H9 (cell line): ENCODE results near the gene GAS6. TPM values are rescaled to one million over a fixed set of nuclear protein-coding genes. Genes with fewer than 3 reads are reported as not detected.

Experiments
- DNase-seq: peaks from one replicate; pipeline ENCODE4 v3.0.0-alpha.2; 2017
- H2AFZ ChIP-seq: one replicate; pipeline ENCODE4 v1.6.1; 2013; ENCODE audit warnings: mild to moderate bottlenecking, low read length, control low read depth, moderate library complexity
- H2AK5ac ChIP-seq: 2 replicates; pipeline ENCODE4 v1.6.1; 2013; ENCODE audit warnings: low read length, control low read depth, mixed read lengths; ENCODE audit not compliant: insufficient read length
- H2BK120ac ChIP-seq: one replicate; pipeline ENCODE4 v1.6.1; 2013; ENCODE audit warnings: low read depth, mild to moderate bottlenecking, low read length, control low read depth, inconsistent platforms; ENCODE audit not compliant: poor library complexity, severe bottlenecking
- H2BK12ac ChIP-seq: 2 replicates; pipeline ENCODE4 v1.6.1; 2013; ENCODE audit warnings: low read length, control low read depth, mixed read lengths, low read depth; ENCODE audit not compliant: insufficient read length
- H2BK15ac ChIP-seq: 2 replicates; pipeline ENCODE4 v1.6.1; 2013; ENCODE audit warnings: low read depth, low read length, control low read depth
- H2BK20ac ChIP-seq: one replicate; pipeline ENCODE4 v1.6.1; 2013; ENCODE audit warnings: low read depth, mild to moderate bottlenecking, low read length, control low read depth, inconsistent platforms; ENCODE audit not compliant: poor library complexity, severe bottlenecking
- H2BK5ac ChIP-seq: 2 replicates; pipeline ENCODE4 v1.6.1; 2013; ENCODE audit warnings: low read length, control low read depth, mixed read lengths; ENCODE audit not compliant: insufficient read length
- H3K14ac ChIP-seq: 2 replicates; pipeline ENCODE4 v1.6.1; 2013; ENCODE audit warnings: low read length, control low read depth; ENCODE audit not compliant: insufficient read depth
- H3K18ac ChIP-seq: 2 replicates; pipeline ENCODE4 v1.6.1; 2013; ENCODE audit warnings: low read depth, mild to moderate bottlenecking, mixed read lengths, low read length, control low read depth; ENCODE audit not compliant: insufficient read length
- H3K23ac ChIP-seq: 2 replicates; pipeline ENCODE4 v1.6.1; 2013; ENCODE audit warnings: low read length, control low read depth, mixed read lengths, low read depth; ENCODE audit not compliant: insufficient read length
- H3K23me2 ChIP-seq: 2 replicates; pipeline ENCODE4 v1.6.1; 2013; ENCODE audit warnings: low read depth, mild to moderate bottlenecking, mixed read lengths, low read length, control low read depth; ENCODE audit not compliant: insufficient read length, poor library complexity, severe bottlenecking
- H3K27ac ChIP-seq: 2 replicates; pipeline ENCODE4 v1.5.1; 2013; ENCODE audit warnings: low read length, control low read depth, mixed read lengths, low read depth; ENCODE audit not compliant: insufficient read length
- H3K27me3 ChIP-seq: 2 replicates; pipeline ENCODE4 v1.6.1; 2013; ENCODE audit warnings: low read length, control low read depth, inconsistent platforms; ENCODE audit not compliant: insufficient read depth
- H3K4ac ChIP-seq: 2 replicates; pipeline ENCODE4 v1.6.1; 2013; ENCODE audit warnings: low read depth, mild to moderate bottlenecking, control low read depth, inconsistent platforms, low read length, moderate library complexity
- H3K4me1 ChIP-seq: 2 replicates; pipeline ENCODE4 v1.6.1; 2013; ENCODE audit warnings: low read length, control low read depth, inconsistent platforms; ENCODE audit not compliant: insufficient read depth
- H3K4me2 ChIP-seq: 2 replicates; pipeline ENCODE4 v1.6.1; 2013; ENCODE audit warnings: low read length, control low read depth, mixed read lengths; ENCODE audit not compliant: insufficient read length, insufficient read depth
- H3K56ac ChIP-seq: 2 replicates; pipeline ENCODE4 v1.6.1; 2013; ENCODE audit warnings: low read depth, mild to moderate bottlenecking, mixed read lengths, low read length, control low read depth; ENCODE audit not compliant: insufficient read length
- H3K79me1 ChIP-seq: 2 replicates; pipeline ENCODE4 v1.6.1; 2013; ENCODE audit warnings: low read depth, mild to moderate bottlenecking, moderate library complexity, low read length, control low read depth, inconsistent platforms; ENCODE audit not compliant: insufficient read depth, poor library complexity, severe bottlenecking
- H3K79me2 ChIP-seq: 2 replicates; pipeline ENCODE4 v1.6.1; 2013; ENCODE audit warnings: low read length, control low read depth, inconsistent platforms; ENCODE audit not compliant: insufficient read depth
- H3K9ac ChIP-seq: 2 replicates; pipeline ENCODE4 v1.6.1; 2013; ENCODE audit warnings: low read length, control low read depth, mixed read lengths; ENCODE audit not compliant: insufficient read length; ENCODE audit errors: extremely low read depth
- H3K9me3 ChIP-seq: one replicate; pipeline ENCODE4 v1.6.1; 2013; ENCODE audit warnings: low read depth, low read length, inconsistent platforms; ENCODE audit not compliant: control insufficient read depth
- H3T11ph ChIP-seq: one replicate; pipeline ENCODE4 v1.6.1; 2013; ENCODE audit warnings: mild to moderate bottlenecking, low read length, control low read depth, inconsistent platforms
- H4K20me1 ChIP-seq: one replicate; pipeline ENCODE4 v1.6.1; 2013; ENCODE audit not compliant: control insufficient read depth, insufficient read length, insufficient read depth
- H4K5ac ChIP-seq: 2 replicates; pipeline ENCODE4 v1.6.1; 2013; ENCODE audit warnings: low read depth, mild to moderate bottlenecking, mixed read lengths, low read length, control low read depth; ENCODE audit not compliant: insufficient read length
- H4K8ac ChIP-seq: replicated peaks from 2 replicates; pipeline ENCODE4 v1.6.1; 2013; ENCODE audit warnings: low read length, control low read depth, mixed read lengths, low read depth; ENCODE audit not compliant: insufficient read length
- H4K91ac ChIP-seq: 2 replicates; pipeline ENCODE4 v1.6.1; 2013; ENCODE audit warnings: low read depth, mild to moderate bottlenecking, moderate library complexity, mixed read lengths, low read length, control low read depth; ENCODE audit not compliant: insufficient read length
- H3K27ac Mint-ChIP-seq, 3 experiments: 2 replicates in 2 of 3; 3 replicates in 1 of 3; pipeline ENCODE4 v1.8.0; 2020 to 2021; ENCODE audit warnings: mixed read lengths in 3 of 3, mild to moderate bottlenecking in 1 of 3, moderate library complexity in 1 of 3
- H3K27me3 Mint-ChIP-seq: 2 replicates; pipeline ENCODE4 v1.8.0; 2021; ENCODE audit warnings: low read depth, mild to moderate bottlenecking, moderate library complexity, mixed read lengths
- H3K36me3 Mint-ChIP-seq, 3 experiments: 2 replicates in 2 of 3; 3 replicates in 1 of 3; pipeline ENCODE4 v1.8.0; 2020 to 2021; ENCODE audit warnings: low read depth in 3 of 3, mixed read lengths in 3 of 3; ENCODE audit not compliant: insufficient read depth in 1 of 3
- H3K4me1 Mint-ChIP-seq, 2 experiments: 2 replicates each; pipeline ENCODE4 v1.8.0; 2020; ENCODE audit warnings: mixed read lengths in 2 of 2
- H3K4me3 Mint-ChIP-seq, 2 experiments: 2 replicates in 1 of 2; 3 replicates in 1 of 2; pipeline ENCODE4 v1.8.0; 2020 to 2021; ENCODE audit warnings: mild to moderate bottlenecking in 2 of 2, mixed read lengths in 2 of 2, moderate library complexity in 1 of 2
- H3K9me3 Mint-ChIP-seq, 2 experiments: 2 replicates in 1 of 2; 3 replicates in 1 of 2; pipeline ENCODE4 v1.8.0; 2020; ENCODE audit warnings: mild to moderate bottlenecking in 2 of 2, mixed read lengths in 2 of 2, moderate library complexity in 1 of 2
- whole genome bisulfite sequencing: extraction: QIAGEN DNeasy Blood & Tissue Kit; methylation state at CpG from one replicate; pipeline ENCODE4 v1.1.7; 2013; ENCODE audit warnings: missing lambda C conversion rate, low lambda C conversion rate, mixed read lengths; ENCODE audit not compliant: insufficient read length; ENCODE audit errors: extremely low coverage; 5-methylcytosine and 5-hydroxymethylcytosine counted together
- total RNA-seq: library from RNA; stranded (reverse); gene quantifications from 2 replicates; pipeline ENCODE4 v1.2.1, GENCODE V29; 2021
- TF ChIP-seq, protein P1 (sequence below): fragments of 200-600 bp; sonication (generic); conservative IDR thresholded peaks from 3 replicates; pipeline ENCODE4 v1.8.0; 2021; ENCODE audit warnings: antibody characterized with exemption, mild to moderate bottlenecking

The GAS6 gene
- total RNA-seq, 1 experiment from 2014 or later = 20.5 TPM

DNA sequence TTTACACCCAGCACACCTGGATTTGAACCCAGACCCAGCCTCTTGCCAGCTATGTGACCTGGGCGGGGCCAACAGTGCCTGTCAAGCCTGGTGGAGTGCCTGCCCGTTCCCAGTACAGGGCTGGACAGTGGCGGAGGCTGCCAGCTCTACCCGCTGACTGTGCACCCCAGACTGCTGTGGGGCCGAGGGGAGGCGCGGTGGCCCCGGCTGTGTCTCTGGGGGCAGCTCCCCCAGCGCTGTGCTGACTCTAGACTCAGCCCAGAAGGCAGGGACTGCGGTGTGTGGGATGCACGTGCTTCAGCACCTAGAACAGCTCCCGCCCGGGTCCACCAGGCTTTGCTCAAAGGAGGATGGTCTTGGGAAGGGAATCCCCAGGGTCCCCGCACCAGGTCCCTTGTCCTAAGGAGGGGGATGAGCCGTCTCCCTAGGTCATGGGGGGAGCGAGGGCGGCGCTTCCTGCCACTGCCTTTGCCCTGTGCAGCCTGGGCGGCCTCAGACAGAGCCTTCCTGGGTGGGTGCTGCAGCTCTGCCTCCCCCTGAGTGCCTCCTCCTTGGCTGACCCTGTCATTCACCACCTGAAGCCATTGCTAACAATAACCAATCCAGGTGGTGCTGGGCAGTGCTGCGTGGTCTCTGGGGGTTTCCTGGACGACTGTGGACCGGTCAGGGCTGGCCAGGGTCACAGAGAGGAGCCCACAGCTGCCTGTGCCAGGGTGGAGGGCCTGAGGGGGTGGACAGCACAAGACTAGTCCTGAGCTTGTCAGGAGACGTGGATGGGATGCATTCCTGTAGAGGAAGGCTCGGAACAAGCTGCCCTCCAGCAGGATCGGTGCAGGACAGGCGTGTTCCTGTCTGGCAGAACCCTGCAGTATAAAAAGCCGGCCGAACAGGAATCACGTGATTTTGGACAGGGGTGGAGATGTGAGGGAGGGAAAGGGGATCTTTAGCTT, 86.3 kb downstream of the GAS6 start:
- Histone ChIP-seq H4K20me1 (peaks cover 2% of the 10 kb centered on the region), H4K91ac (no peak overlapping the region), H3K18ac (no peak overlapping the region), H3K23me2 (no peaks in the 10 kb centered on the region), H3K27ac (no peak overlapping the region), H3T11ph (no peak overlapping the region), H3K4me2 (no peak overlapping the region), H3K4ac (no peak overlapping the region), H3K4me1 (no peaks in the 10 kb centered on the region), H3K9ac (no peak overlapping the region), H3K56ac (no peak overlapping the region), H3K14ac (no peak overlapping the region; the same call in 1 of the 2 replicates), H2BK5ac (no peak overlapping the region), H2BK15ac (no peak overlapping the region), H4K8ac (no peak overlapping the region), H2AK5ac (no peak overlapping the region), H3K79me1 (no peaks in the 10 kb centered on the region), H4K5ac (no peak overlapping the region), H2BK120ac (no peak overlapping the region), H2BK12ac (no peak overlapping the region), H2AFZ (no peak overlapping the region), H3K23ac (no peak overlapping the region), H3K27me3 (no peaks in the 10 kb centered on the region), H3K79me2 (no peaks in the 10 kb centered on the region), H2BK20ac (no peak overlapping the region), H3K9me3 (no peaks in the 10 kb centered on the region)
- WGBS = no CpG with 5 or more reads among the region's 29 CpGs
- Mint-ChIP-seq H3K27me3 (peaks cover 24% of the 10 kb centered on the region), H3K9me3 (peaks cover 0 to 4% of the 10 kb centered on the region in 2 experiments; a peak in 2 of 5 replicates), H3K4me1 (peaks cover 3% of the 10 kb centered on the region in 2 experiments), H3K36me3 (no peaks in the 10 kb centered on the region; a peak in 1 of 7 replicates), H3K27ac (no peak overlapping the region), H3K4me3 (no peak overlapping the region)
- peak; percentile 73 for DNase-seq
- TF ChIP-seq, protein P1, sequence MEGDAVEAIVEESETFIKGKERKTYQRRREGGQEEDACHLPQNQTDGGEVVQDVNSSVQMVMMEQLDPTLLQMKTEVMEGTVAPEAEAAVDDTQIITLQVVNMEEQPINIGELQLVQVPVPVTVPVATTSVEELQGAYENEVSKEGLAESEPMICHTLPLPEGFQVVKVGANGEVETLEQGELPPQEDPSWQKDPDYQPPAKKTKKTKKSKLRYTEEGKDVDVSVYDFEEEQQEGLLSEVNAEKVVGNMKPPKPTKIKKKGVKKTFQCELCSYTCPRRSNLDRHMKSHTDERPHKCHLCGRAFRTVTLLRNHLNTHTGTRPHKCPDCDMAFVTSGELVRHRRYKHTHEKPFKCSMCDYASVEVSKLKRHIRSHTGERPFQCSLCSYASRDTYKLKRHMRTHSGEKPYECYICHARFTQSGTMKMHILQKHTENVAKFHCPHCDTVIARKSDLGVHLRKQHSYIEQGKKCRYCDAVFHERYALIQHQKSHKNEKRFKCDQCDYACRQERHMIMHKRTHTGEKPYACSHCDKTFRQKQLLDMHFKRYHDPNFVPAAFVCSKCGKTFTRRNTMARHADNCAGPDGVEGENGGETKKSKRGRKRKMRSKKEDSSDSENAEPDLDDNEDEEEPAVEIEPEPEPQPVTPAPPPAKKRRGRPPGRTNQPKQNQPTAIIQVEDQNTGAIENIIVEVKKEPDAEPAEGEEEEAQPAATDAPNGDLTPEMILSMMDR = no peak
